Measurements from ENCODE around the gene OTOP2. TPM values are rescaled to one million over a fixed set of nuclear protein-coding genes. Genes with fewer than 3 reads are reported as not detected.
"Not testable (repeated sequence)": the region's sequence is repeated elsewhere in the genome, so short reads cannot be mapped to it uniquely, and the experiment has no call there.

The OTOP2 gene
- total RNA-seq, 1 experiment from 2014 or later = not detected

GRCh38 chr17:74898376-74898946 lies 25.6 kb upstream of the OTOP2 start:
- in situ Hi-C loops (cut with HindIII; ENCODE audit: low sequenced_read_pairs) = no loop called here
- no peak for DNase-seq (ENCODE audit: low spot score)

- in situ Hi-C loops (cut with HindIII; ENCODE audit: low sequenced_read_pairs) = no loop called here
- DNase-seq (ENCODE audit: low spot score) = no peak
Observed at GRCh38 chr17:74900208-74900607, 23.9 kb upstream of the OTOP2 start.

DNA sequence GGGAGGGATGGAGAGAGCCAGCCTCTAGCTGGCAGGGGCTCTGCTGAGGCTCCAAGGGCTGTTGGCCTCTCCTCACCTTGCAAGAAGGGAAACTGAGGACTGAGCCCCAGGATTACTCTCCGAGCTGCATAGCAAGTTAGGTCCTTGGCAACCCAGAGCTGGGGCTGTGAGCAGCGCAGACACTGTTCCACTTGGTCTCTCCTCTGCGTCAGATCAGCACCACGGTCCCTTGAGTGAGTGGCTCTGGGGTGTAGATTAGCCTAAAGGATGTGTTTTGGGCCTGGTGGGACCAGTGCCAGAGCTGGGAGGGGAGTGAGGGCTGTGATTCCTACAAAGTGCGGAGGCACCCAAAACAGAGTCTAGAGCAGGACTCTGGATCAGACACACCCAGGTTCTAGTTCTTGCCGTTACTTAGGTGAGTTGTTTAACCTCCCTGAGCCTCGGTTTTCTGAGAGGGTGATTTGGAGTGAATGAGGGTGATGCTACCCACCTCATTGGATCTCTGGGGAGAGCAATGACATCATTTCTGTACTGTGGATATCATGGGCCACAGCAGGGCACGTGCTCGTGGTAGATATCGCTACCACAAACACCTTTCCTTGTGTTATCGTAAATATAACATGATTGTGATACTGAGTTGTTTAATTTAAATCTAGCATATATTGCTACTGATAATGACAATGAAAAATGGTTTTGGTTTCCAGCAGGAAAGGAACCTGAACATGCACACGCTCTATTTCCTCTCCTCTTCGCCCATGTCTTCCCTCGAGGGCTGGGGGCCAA lies 22.5 kb upstream of the OTOP2 start:
- in situ Hi-C loops (cut with HindIII; ENCODE audit: low sequenced_read_pairs) = no loop called here
- DNase-seq (ENCODE audit: low spot score) = no peak

GRCh38 chr17:74903034-74903433 lies 21.0 kb upstream of the OTOP2 start:
- in situ Hi-C loops (cut with HindIII; ENCODE audit: low sequenced_read_pairs) = no loop called here
- DNase-seq (ENCODE audit: low spot score) = no peak

GRCh38 chr17:74903671-74904070 lies 20.4 kb upstream of the OTOP2 start:
- DNase-seq (ENCODE audit: low spot score) = no peak
- in situ Hi-C loops (cut with HindIII; ENCODE audit: low sequenced_read_pairs) = no loop called here

DNA sequence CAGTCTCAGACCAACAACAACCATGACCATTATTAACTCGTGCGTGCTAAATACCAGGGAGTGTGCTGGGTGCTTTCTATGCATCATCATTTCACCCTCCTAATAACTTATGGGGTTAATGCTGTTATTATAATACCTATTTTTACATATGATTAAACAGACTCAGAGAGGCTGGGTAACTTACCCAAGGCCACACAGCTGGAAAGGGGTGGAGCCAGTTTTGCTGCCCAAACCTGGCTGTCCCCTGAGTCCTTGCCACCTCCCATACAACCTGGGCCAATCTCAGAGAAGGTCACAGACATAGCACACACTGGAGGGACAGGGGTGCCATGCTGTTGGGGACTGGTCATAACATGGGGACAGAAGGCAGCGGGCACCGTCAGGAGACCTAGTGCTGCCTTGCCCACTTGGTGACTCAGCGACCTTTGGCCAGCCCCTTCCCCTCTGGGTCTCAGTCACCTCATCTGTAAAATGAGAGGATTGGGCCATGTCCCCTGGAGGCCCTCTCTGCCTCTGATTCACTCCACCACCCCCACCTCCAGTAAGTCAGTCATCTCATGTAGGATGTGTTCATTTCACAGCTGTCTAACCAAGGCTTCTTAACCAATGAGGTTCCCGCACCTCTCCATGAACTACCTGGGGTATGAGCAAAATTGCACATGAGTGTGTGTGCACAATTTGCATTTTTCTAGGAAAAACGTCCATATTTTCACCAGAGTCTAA lies 19.2 kb upstream of the OTOP2 start:
- in situ Hi-C loops (cut with HindIII; ENCODE audit: low sequenced_read_pairs) = no loop called here
- DNase-seq (ENCODE audit: low spot score) = no peak

DNA sequence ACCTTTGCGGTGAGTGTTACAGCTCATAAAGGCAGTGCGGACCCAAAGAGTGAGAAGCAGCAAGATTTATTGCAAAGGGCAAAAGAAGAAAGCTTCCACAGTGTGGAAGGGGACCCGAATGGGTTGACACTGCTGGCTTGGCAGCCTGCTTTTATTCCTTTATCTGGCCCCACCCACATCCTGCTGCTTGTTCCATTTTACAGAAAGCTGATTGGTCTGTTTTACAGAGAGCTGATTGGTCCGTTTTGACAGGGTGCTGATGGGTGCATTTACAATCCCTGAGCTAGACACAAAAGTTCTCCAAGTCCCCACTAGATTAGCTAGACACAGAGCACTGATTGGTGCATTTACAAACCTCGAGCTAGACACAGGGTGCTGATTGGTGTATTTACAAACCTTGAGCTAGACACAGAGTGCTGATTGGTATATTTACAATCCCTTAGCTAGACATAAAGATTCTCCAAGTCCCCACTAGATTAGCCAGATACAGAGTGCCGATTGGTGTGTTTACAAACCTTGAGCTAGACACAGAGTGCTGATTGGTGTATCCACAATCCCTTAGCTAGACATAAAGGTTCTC lies 17.8 kb upstream of the OTOP2 start:
- in situ Hi-C loops (cut with HindIII; ENCODE audit: low sequenced_read_pairs); DNase-seq (ENCODE audit: low spot score): not testable (repeated sequence)

GRCh38 chr17:74907012-74907411 lies 17.1 kb upstream of the OTOP2 start:
- DNase-seq (ENCODE audit: low spot score) = no peak
- in situ Hi-C loops (cut with HindIII; ENCODE audit: low sequenced_read_pairs) = no loop called here

- in situ Hi-C loops (cut with HindIII; ENCODE audit: low sequenced_read_pairs); DNase-seq (ENCODE audit: low spot score): not testable (repeated sequence)
Observed at GRCh38 chr17:74909097-74909496, 15.0 kb upstream of the OTOP2 start.

DNA sequence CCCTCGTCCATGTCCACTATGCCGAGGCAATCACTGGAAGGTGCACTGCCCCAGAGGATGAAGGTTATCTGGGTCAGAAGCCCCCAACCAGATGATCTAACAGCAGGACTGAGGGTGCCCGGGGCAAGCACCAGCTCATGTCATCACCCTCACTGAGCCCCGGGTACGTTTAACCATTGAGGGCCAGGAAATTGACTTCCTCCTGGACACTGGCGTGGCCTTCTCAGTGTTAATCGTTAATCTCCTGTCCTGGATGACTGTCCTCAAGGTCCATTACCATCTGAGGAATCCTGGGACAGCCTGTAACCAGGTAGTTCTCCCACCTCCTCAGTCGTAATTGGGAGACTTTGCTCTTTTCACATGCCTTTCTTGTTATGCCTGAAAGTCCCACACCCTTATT lies 12.7 kb upstream of the OTOP2 start:
- in situ Hi-C loops (cut with HindIII; ENCODE audit: low sequenced_read_pairs); DNase-seq (ENCODE audit: low spot score): not testable (repeated sequence)

DNA sequence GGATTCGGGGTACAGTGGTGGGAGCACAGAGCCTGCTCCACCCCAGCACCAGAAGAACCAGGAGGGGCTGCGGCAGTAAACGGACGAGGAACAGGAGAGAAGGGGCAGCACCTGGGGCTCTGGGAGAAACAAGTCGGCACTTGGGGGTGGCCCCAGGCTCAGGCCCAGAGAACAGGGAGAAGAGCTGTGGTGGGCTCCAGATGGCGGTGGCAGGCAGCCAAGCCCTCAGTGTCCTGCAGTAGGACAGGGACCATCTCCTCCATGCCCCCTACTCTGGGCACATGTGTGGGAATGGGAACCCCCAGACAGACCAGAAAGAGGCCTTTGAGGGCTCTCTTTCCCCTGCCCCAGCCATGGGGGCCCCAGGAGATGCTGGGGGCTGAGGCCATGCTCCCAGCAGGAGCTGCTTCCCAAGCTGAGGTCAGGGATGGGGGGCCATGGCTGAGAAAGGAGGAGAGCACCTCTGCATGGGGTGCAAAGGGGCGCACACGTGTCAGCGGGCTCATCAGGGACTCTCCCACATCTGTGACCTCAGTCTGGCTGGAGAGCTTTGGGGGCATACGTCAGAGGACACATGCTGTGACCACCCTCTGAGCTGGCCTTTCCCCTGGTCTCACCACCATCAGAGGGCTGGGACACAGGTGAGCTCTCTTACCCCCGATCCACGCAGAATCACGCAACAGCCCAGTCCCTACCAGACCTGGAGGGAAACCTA lies 7.8 kb upstream of the OTOP2 start:
- no peak for DNase-seq (ENCODE audit: low spot score)
- in situ Hi-C loops (cut with HindIII; ENCODE audit: low sequenced_read_pairs) = no loop called here

- DNase-seq (ENCODE audit: low spot score) = no peak
- in situ Hi-C loops (cut with HindIII; ENCODE audit: low sequenced_read_pairs) = no loop called here
Observed at GRCh38 chr17:74916851-74917199, 7.2 kb upstream of the OTOP2 start.

- in situ Hi-C loops (cut with HindIII; ENCODE audit: low sequenced_read_pairs) = no loop called here
- no peak for DNase-seq (ENCODE audit: low spot score)
Observed at GRCh38 chr17:74917430-74917829, 6.6 kb upstream of the OTOP2 start.

GRCh38 chr17:74918906-74919305 lies 5.2 kb upstream of the OTOP2 start:
- DNase-seq (ENCODE audit: low spot score) = no peak
- in situ Hi-C loops (cut with HindIII; ENCODE audit: low sequenced_read_pairs) = no loop called here

- DNase-seq (ENCODE audit: low spot score) = peak; percentile 16
- in situ Hi-C loops (cut with HindIII; ENCODE audit: low sequenced_read_pairs) = no loop called here
Observed at GRCh38 chr17:74919440-74920305, 4.4 kb upstream of the OTOP2 start.

DNA sequence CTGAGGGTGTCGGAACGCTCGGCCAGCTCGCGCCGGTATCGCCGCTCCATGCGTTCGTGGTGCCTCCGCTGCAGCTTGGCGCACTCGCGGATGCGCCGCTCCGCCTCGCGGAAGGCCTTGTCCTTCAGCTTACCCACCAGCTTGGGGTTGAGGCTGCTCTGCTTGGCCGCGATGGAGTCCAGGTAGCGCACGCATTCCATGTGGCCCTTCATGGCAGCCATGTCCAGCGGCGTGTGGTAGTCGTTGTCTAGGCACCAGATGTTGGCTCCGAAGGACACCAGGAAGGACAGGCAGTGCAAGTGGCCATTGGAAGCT lies 3.8 kb upstream of the OTOP2 start:
- DNase-seq (ENCODE audit: low spot score) = no peak
- in situ Hi-C loops (cut with HindIII; ENCODE audit: low sequenced_read_pairs) = no loop called here

DNA sequence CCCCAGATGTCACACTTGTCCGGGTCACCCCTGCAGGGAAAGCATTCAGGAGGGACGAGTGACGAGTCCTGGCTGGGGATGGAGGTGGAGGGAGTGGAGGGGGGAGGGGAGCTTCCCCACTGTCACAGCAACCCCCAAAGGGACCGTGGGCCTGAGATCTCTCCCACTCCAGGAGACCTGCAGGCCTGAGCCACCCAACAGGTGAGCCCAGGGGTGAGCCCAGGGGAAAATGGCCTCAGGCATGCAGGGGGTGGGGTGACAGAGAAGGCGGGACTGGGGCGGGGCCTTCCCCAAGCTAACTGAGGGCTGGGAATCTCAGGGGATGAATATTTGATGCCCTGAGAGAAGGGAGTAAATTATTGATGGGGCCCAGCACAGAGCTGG lies 3.4 kb upstream of the OTOP2 start:
- DNase-seq (ENCODE audit: low spot score) = no peak
- in situ Hi-C loops (cut with HindIII; ENCODE audit: low sequenced_read_pairs) = no loop called here

DNA sequence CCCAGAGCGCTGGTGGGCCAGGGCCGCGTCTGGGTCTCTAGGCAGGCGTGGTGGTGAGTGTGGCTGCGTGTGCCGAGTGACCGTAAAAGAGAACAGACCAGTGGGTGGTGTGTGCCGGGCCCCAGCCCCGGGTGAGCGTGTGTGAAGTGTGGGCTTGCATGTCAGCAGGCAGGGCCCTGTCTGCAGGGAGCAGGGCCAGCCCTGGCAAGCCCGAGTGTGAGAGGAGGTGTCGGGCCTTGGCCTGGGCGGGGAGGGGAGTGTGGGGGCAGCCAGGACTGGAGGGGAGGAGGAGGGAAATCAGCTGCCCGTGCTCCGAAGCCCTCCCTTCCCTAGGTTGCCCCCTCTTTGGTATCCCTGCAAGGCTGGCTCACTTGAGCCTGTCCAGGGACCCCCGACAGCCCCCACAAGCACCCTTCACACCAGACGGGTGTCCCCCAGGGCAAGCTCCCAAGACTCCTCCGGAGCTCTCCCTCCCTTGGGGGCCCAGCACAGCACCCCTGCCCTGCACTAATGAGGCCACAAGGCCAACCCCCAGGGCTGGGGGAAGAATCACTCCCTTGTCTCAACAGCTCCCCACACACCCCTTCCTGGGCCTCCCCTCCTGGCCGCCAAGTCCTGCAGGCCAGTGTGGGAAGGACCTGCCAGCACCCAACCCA lies 2.9 kb upstream of the OTOP2 start:
- in situ Hi-C loops (cut with HindIII; ENCODE audit: low sequenced_read_pairs) = no loop called here
- no peak for DNase-seq (ENCODE audit: low spot score)
